WERI-Rb-1 (cell line): Measurements from ENCODE around the gene ULK1.

Source experiments
- DNase-seq: peaks from one replicate; pipeline ENCODE4 v3.0.0-alpha.2; 2020
- H3K27ac ChIP-seq: fragments of 250-450 bp; sonication (Bioruptor Pico); 2 replicates; pipeline ENCODE4 v1.5.1; 2020; ENCODE audit warnings: mild to moderate bottlenecking, moderate library complexity
- H3K27me3 ChIP-seq: fragments of 250-450 bp; sonication (Bioruptor Pico); 2 replicates; pipeline ENCODE4 v1.5.1; 2021; ENCODE audit warnings: mild to moderate bottlenecking, low read depth, moderate library complexity; ENCODE audit not compliant: insufficient read depth, severe bottlenecking
- H3K36me3 ChIP-seq: fragments of 250-450 bp; sonication (Bioruptor Pico); 2 replicates; pipeline ENCODE4 v1.5.1; 2020; ENCODE audit warnings: mild to moderate bottlenecking, moderate library complexity
- H3K4me3 ChIP-seq: 2 replicates; pipeline ENCODE4 v1.5.1; 2011; ENCODE audit warnings: low read depth, mild to moderate bottlenecking, control low read depth, low read length
- H3K9me3 ChIP-seq: fragments of 250-450 bp; sonication (Bioruptor Pico); 2 replicates; pipeline ENCODE4 v1.5.1; 2021; ENCODE audit warnings: mild to moderate bottlenecking, moderate library complexity; ENCODE audit not compliant: severe bottlenecking
- CTCF ChIP-seq: IDR thresholded peaks from 2 replicates; pipeline ENCODE4 v1.5.1; 2011; ENCODE audit warnings: low read depth, mild to moderate bottlenecking, control low read depth, inconsistent platforms, low read length

Gene ULK1

GRCh38 chr12:131922772-131923171 is 28.4 kb downstream of the ULK1 start:
- no peak for DNase-seq
- no peak for TF ChIP-seq CTCF
- no peak overlapping the region for H3K4me3 ChIP-seq
- H3K27ac ChIP-seq, result no peak overlapping the region
- peaks cover 9% of the 10 kb centered on the region for H3K9me3 ChIP-seq
- H3K36me3 ChIP-seq, result peaks cover 49% of the 10 kb centered on the region
- no peaks in the 10 kb centered on the region for H3K27me3 ChIP-seq

GRCh38 chr12:131923260-131923659 is 28.8 kb downstream of the ULK1 start:
- Histone ChIP-seq H3K9me3 (peaks cover 9% of the 10 kb centered on the region), H3K4me3 (no peak overlapping the region), H3K36me3 (peaks cover 44% of the 10 kb centered on the region), H3K27ac (peak overlapping the region; percentile 31; the same call in 1 of the 2 replicates), H3K27me3 (no peaks in the 10 kb centered on the region)
- no peak for DNase-seq
- no peak for TF ChIP-seq CTCF

GRCh38 chr12:131927110-131928079 is 33.0 kb downstream of the ULK1 start:
- H3K27ac ChIP-seq, result no peak overlapping the region
- TF ChIP-seq CTCF, result peak; percentile 11; the same call in 1 of the 2 replicates
- no peak for DNase-seq
- H3K27me3 ChIP-seq, result no peaks in the 10 kb centered on the region
- H3K36me3 ChIP-seq, result peaks cover 28% of the 10 kb centered on the region
- H3K4me3 ChIP-seq, result no peak overlapping the region
- H3K9me3 ChIP-seq, result peaks cover 9% of the 10 kb centered on the region

- H3K9me3 ChIP-seq, result peaks cover 9% of the 10 kb centered on the region
- no peak for TF ChIP-seq CTCF
- no peaks in the 10 kb centered on the region for H3K27me3 ChIP-seq
- peak overlapping the region; percentile 89 for H3K27ac ChIP-seq
- peak overlapping the region; percentile 67 for H3K4me3 ChIP-seq
- peak; percentile 61 for DNase-seq
- H3K36me3 ChIP-seq, result peaks cover 28% of the 10 kb centered on the region
Measured at GRCh38 chr12:131928080-131928710, 33.8 kb downstream of the ULK1 start.

- no peaks in the 10 kb centered on the region for H3K27me3 ChIP-seq
- peak within 1 kb of the TSS; percentile 89 for H3K27ac ChIP-seq
- H3K36me3 ChIP-seq, result peaks cover 31% of the 10 kb centered on the region
- peaks cover 9% of the 10 kb centered on the region for H3K9me3 ChIP-seq
- peak; percentile 94 for DNase-seq
- no peak for TF ChIP-seq CTCF
- peak within 1 kb of the TSS; percentile 67 for H3K4me3 ChIP-seq
Measured at GRCh38 chr12:131928711-131929580, 34.5 kb downstream of the ULK1 start, which contains the start of gene PUS1. Gene PUS1 (plus strand): TSS chr12:131929276. CDS start chr12:131929723, 447 bp downstream.
